DOHH2 (cell line): Measurements from ENCODE around the gene MGAT4A.
"Not testable (repeated sequence)": the region's sequence is repeated elsewhere in the genome, so short reads cannot be mapped to it uniquely, and the experiment has no call there.

ENCODE experiments used
- H3F3A ChIP-seq: fragments of 200-600 bp; sonication (generic), shearing (Covaris generic); 2 replicates; pipeline ENCODE4 v1.6.0; 2016; ENCODE audit warnings: antibody characterized with exemption, mild to moderate bottlenecking; ENCODE audit not compliant: control insufficient read depth, insufficient read depth
- H3K27ac ChIP-seq: fragments of 200-600 bp; sonication (generic); 2 replicates; pipeline ENCODE4 v1.5.1; 2014; ENCODE audit warnings: low read depth, mild to moderate bottlenecking, low read length, moderate library complexity
- H3K27me3 ChIP-seq: fragments of 200-600 bp; sonication (generic); 2 replicates; pipeline ENCODE4 v1.6.1; 2014; ENCODE audit warnings: mild to moderate bottlenecking, low read length, mixed read lengths; ENCODE audit not compliant: control insufficient read depth
- H3K36me3 ChIP-seq: fragments of 200-600 bp; sonication (generic); 2 replicates; pipeline ENCODE4 v1.6.1; 2014; ENCODE audit warnings: mild to moderate bottlenecking, low read length, moderate library complexity, mixed read lengths; ENCODE audit not compliant: control insufficient read depth
- H3K4me1 ChIP-seq: fragments of 200-600 bp; sonication (generic); 2 replicates; pipeline ENCODE4 v1.6.1; 2014; ENCODE audit warnings: mild to moderate bottlenecking, low read length, mixed read lengths; ENCODE audit not compliant: control insufficient read depth
- H3K4me2 ChIP-seq: fragments of 200-600 bp; sonication (generic); 2 replicates; pipeline ENCODE4 v1.6.0; 2014; ENCODE audit warnings: mild to moderate bottlenecking, low read length, moderate library complexity
- H3K4me3 ChIP-seq: fragments of 200-600 bp; sonication (generic); 2 replicates; pipeline ENCODE4 v1.5.1; 2014; ENCODE audit warnings: mild to moderate bottlenecking, low read length, mixed read lengths
- H3K79me2 ChIP-seq: fragments of 200-600 bp; sonication (generic); 2 replicates; pipeline ENCODE4 v1.6.1; 2014; ENCODE audit warnings: mild to moderate bottlenecking, low read length, mixed read lengths; ENCODE audit not compliant: control insufficient read depth
- H3K9me2 ChIP-seq: fragments of 200-600 bp; sonication (generic); replicated peaks from 2 replicates; pipeline ENCODE4 v1.6.1; 2014; ENCODE audit warnings: mild to moderate bottlenecking, low read length, mixed read lengths; ENCODE audit not compliant: control insufficient read depth
- H3K9me3 ChIP-seq: fragments of 200-600 bp; sonication (generic); 2 replicates; pipeline ENCODE4 v1.6.1; 2014; ENCODE audit warnings: antibody characterized with exemption, low read length, mixed read lengths; ENCODE audit not compliant: control insufficient read depth, insufficient read depth
- H4K20me1 ChIP-seq: fragments of 200-600 bp; sonication (generic); 2 replicates; pipeline ENCODE4 v1.6.0; 2014; ENCODE audit warnings: low read depth, mild to moderate bottlenecking, antibody characterized with exemption, low read length, moderate library complexity; ENCODE audit not compliant: control insufficient read depth, insufficient read depth
- CTCF ChIP-seq: fragments of 200-600 bp; sonication (generic); IDR thresholded peaks from one replicate; pipeline ENCODE4 v1.5.1; 2014; ENCODE audit warnings: antibody characterized with exemption, mild to moderate bottlenecking, low read depth, low read length; ENCODE audit not compliant: poor library complexity, severe bottlenecking
- EZH2phosphoT487 ChIP-seq: fragments of 200-600 bp; sonication (generic); IDR thresholded peaks from 2 replicates; pipeline ENCODE4 v1.6.1; 2017; ENCODE audit warnings: borderline replicate concordance, mild to moderate bottlenecking, antibody characterized with exemption, low read length, moderate library complexity, mixed read lengths

Gene MGAT4A

DNA sequence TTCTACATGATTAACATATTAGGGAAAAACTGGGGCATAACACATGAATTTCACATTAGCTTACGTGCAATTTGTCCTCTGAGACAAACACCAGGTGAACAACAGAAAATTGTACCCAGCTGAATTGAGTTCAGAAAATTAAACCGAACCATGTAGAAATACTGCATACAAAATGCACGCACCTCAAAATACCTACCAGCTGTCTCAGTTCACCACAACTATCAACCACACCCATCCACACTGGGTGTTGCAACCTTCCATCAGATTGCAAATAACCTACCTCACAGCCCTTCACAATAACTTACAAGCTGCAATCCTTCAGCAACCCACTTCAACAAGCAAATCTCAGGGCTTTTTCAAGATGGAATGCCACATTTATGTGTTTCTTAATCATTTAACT lies 66.6 kb downstream of the MGAT4A start:
- Histone ChIP-seq H3K27ac (no peak overlapping the region), H3K79me2 (no peaks in the 10 kb centered on the region), H3F3A (no peaks in the 10 kb centered on the region), H3K4me3 (no peak overlapping the region), H4K20me1 (no peaks in the 10 kb centered on the region), H3K4me2 (no peak overlapping the region), H3K4me1 (no peaks in the 10 kb centered on the region), H3K9me2 (no peaks in the 10 kb centered on the region), H3K27me3 (no peaks in the 10 kb centered on the region), H3K9me3 (no peaks in the 10 kb centered on the region), H3K36me3 (no peaks in the 10 kb centered on the region)
- TF ChIP-seq EZH2phosphoT487 = no peak

DNA sequence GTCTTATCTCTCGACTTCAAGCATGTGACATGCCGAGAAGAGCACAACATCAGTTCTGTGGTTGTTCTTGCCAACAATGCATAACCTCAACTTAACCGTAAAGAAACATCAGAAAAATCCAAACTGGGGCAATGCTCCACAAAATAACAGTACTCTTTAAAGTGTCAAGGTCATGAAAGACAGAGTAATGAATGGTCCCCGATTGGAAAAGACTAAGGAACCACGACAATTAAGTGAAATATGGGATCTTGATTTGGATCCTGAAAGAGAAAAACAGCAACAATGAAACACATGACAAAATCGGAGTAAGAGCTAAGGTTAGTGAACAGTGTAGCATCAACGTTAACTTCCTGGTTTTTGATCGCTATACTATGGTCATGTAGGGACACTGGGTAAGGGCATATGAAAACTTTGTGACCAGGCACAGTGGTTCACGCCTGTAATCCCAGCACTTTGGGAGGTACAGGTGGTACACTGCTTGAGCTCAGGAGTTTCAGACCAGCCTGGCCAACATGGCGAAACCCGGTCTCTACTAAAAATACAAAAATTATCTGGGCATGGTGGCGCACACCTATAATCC lies 67.3 kb downstream of the MGAT4A start:
- Histone ChIP-seq H3K4me2 (no peak overlapping the region), H3K4me3 (no peak overlapping the region), H3K79me2 (no peaks in the 10 kb centered on the region), H3K36me3 (no peaks in the 10 kb centered on the region), H3K9me2 (no peaks in the 10 kb centered on the region), H3K9me3 (no peaks in the 10 kb centered on the region), H3K27ac (no peak overlapping the region), H4K20me1 (no peaks in the 10 kb centered on the region), H3K27me3 (no peaks in the 10 kb centered on the region), H3F3A (no peaks in the 10 kb centered on the region), H3K4me1 (no peaks in the 10 kb centered on the region)
- TF ChIP-seq CTCF = no peak
- no peak for TF ChIP-seq EZH2phosphoT487

- not testable (repeated sequence) for H3K9me3 ChIP-seq, H3K27me3 ChIP-seq, H3K79me2 ChIP-seq, H3K4me2 ChIP-seq, H3K9me2 ChIP-seq, H4K20me1 ChIP-seq, H3K4me1 ChIP-seq, H3F3A ChIP-seq, H3K4me3 ChIP-seq, H3K36me3 ChIP-seq, H3K27ac ChIP-seq
Observed at GRCh38 chr2:98659491-98659840, 71.5 kb downstream of the MGAT4A start.

DNA sequence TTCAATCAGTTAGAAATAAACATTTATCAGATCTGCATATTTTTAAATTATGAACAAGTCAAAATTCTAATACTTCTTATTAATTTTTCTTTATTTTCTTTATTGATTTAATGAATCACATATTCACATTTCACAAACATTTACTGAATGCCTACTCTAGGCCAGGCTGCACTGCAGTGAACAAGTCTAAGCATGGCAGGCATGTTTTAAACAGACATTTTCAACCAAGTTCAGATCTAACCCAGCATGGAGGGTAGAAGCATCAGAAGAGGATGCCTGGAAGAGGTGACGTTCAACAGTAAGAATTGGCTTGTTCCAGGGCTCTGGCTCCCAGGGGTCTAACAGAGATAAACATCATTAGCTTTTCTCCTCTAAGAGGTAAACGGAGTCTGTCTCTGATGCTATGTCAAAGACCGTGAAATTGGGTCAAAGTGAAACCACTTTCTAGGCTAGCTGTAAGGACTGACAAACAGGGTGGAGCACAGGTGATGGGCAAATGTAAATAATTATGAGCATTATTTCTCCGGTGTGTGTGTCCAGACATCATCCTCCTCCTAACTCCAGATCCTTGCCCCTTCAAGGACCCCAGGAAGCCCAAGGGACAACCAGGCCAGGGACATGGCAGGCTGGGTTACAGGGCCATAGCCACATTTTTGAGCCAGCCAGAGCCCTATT lies 72.0 kb downstream of the MGAT4A start:
- Histone ChIP-seq H3K4me3 (no peak overlapping the region), H3K27ac (no peak overlapping the region), H3K4me1 (peaks cover 7% of the 10 kb centered on the region), H4K20me1 (no peaks in the 10 kb centered on the region), H3K9me2 (no peaks in the 10 kb centered on the region), H3K9me3 (no peaks in the 10 kb centered on the region), H3K4me2 (no peak overlapping the region), H3F3A (no peaks in the 10 kb centered on the region), H3K27me3 (no peaks in the 10 kb centered on the region), H3K79me2 (no peaks in the 10 kb centered on the region), H3K36me3 (no peaks in the 10 kb centered on the region)
- TF ChIP-seq EZH2phosphoT487 = no peak
- no peak for TF ChIP-seq CTCF
